KMS-11 (cell line): Measurements from ENCODE around the gene MID1.

Source experiments
- H2AFZ ChIP-seq: fragments of 200-600 bp; sonication (generic); 2 replicates; pipeline ENCODE4 v1.6.1; 2016; ENCODE audit warnings: antibody characterized with exemption, mixed run types, low read depth
- H3K27ac ChIP-seq: fragments of 200-600 bp; sonication (generic); 2 replicates; pipeline ENCODE4 v1.6.1; 2016; ENCODE audit warnings: mild to moderate bottlenecking, mixed run types
- H3K27me3 ChIP-seq: fragments of 200-600 bp; sonication (generic); 2 replicates; pipeline ENCODE4 v1.6.1; 2017; ENCODE audit warnings: mild to moderate bottlenecking, low read depth, mixed run types, moderate library complexity; ENCODE audit not compliant: insufficient read depth
- H3K36me3 ChIP-seq: fragments of 200-600 bp; sonication (generic); 2 replicates; pipeline ENCODE4 v1.6.1; 2017; ENCODE audit warnings: mild to moderate bottlenecking, mixed run types; ENCODE audit not compliant: insufficient read depth
- H3K4me1 ChIP-seq: fragments of 200-600 bp; sonication (generic); 2 replicates; pipeline ENCODE4 v1.6.1; 2016; ENCODE audit warnings: mild to moderate bottlenecking, low read depth, mixed run types; ENCODE audit not compliant: poor library complexity, severe bottlenecking
- H3K4me2 ChIP-seq: fragments of 200-600 bp; sonication (generic); 2 replicates; pipeline ENCODE4 v1.7.0; 2016; ENCODE audit warnings: mild to moderate bottlenecking, mixed run types
- H3K4me3 ChIP-seq: fragments of 200-600 bp; sonication (generic); IDR thresholded peaks from 2 replicates; pipeline ENCODE4 v1.6.1; 2017; ENCODE audit warnings: low read depth, low read length, mixed read lengths; ENCODE audit not compliant: insufficient read depth
- H3K79me2 ChIP-seq: fragments of 200-600 bp; sonication (generic); 2 replicates; pipeline ENCODE4 v1.6.1; 2016; ENCODE audit warnings: low read depth, mixed run types; ENCODE audit not compliant: insufficient read depth
- H3K9ac ChIP-seq: fragments of 200-600 bp; sonication (generic); 2 replicates; pipeline ENCODE4 v1.6.1; 2016; ENCODE audit warnings: mild to moderate bottlenecking, mixed run types
- H4K20me1 ChIP-seq: fragments of 200-600 bp; sonication (generic); 2 replicates; pipeline ENCODE4 v1.6.1; 2016; ENCODE audit warnings: mild to moderate bottlenecking, mixed run types; ENCODE audit not compliant: insufficient read depth
- CTCF ChIP-seq: fragments of 200-600 bp; sonication (generic); conservative IDR thresholded peaks from 2 replicates; pipeline ENCODE4 v1.6.1; 2017; ENCODE audit warnings: low read depth, mild to moderate bottlenecking, antibody characterized with exemption, low read length, moderate library complexity, mixed read lengths

MID1 gene

GRCh38 chrX:10506781-10507180 is 113.6 kb downstream of the MID1 start:
- Histone ChIP-seq H4K20me1 (no peaks in the 10 kb centered on the region), H3K36me3 (no peaks in the 10 kb centered on the region), H3K27ac (no peak overlapping the region), H3K79me2 (no peaks in the 10 kb centered on the region), H3K4me3 (no peak overlapping the region), H3K4me1 (no peaks in the 10 kb centered on the region), H2AFZ (no peak overlapping the region), H3K4me2 (no peak overlapping the region), H3K9ac (no peak overlapping the region), H3K27me3 (no peaks in the 10 kb centered on the region)
- TF ChIP-seq CTCF, result no peak

- H3K4me2 ChIP-seq, result no peak overlapping the region
- no peak overlapping the region for H3K27ac ChIP-seq
- no peaks in the 10 kb centered on the region for H3K27me3 ChIP-seq
- H3K79me2 ChIP-seq, result no peaks in the 10 kb centered on the region
- no peaks in the 10 kb centered on the region for H4K20me1 ChIP-seq
- no peak overlapping the region for H2AFZ ChIP-seq
- H3K4me1 ChIP-seq, result no peaks in the 10 kb centered on the region
- no peak for TF ChIP-seq CTCF
- no peak overlapping the region for H3K4me3 ChIP-seq
- no peak overlapping the region for H3K9ac ChIP-seq
- H3K36me3 ChIP-seq, result no peaks in the 10 kb centered on the region
Observed at GRCh38 chrX:10505726-10506125, 114.7 kb downstream of the MID1 start.

GRCh38 chrX:10502961-10503360 is 117.4 kb downstream of the MID1 start:
- Histone ChIP-seq H3K9ac (no peak overlapping the region), H3K4me3 (no peak overlapping the region), H3K4me2 (no peak overlapping the region), H2AFZ (no peak overlapping the region), H4K20me1 (no peaks in the 10 kb centered on the region), H3K27me3 (no peaks in the 10 kb centered on the region), H3K79me2 (no peaks in the 10 kb centered on the region), H3K36me3 (no peaks in the 10 kb centered on the region), H3K27ac (no peak overlapping the region), H3K4me1 (no peaks in the 10 kb centered on the region)
- no peak for TF ChIP-seq CTCF

- H3K4me1 ChIP-seq, result peaks cover 5% of the 10 kb centered on the region
- H3K36me3 ChIP-seq, result no peaks in the 10 kb centered on the region
- H3K4me2 ChIP-seq, result no peak overlapping the region
- TF ChIP-seq CTCF, result no peak
- no peak overlapping the region for H3K9ac ChIP-seq
- H3K4me3 ChIP-seq, result no peak overlapping the region
- H2AFZ ChIP-seq, result no peak overlapping the region
- H3K27me3 ChIP-seq, result no peaks in the 10 kb centered on the region
- H3K27ac ChIP-seq, result no peak overlapping the region
- no peaks in the 10 kb centered on the region for H4K20me1 ChIP-seq
- no peaks in the 10 kb centered on the region for H3K79me2 ChIP-seq
Observed at GRCh38 chrX:10501611-10502010, 118.8 kb downstream of the MID1 start.
